Activated T-cell treated with anti-CD3 and anti-CD28 coated beads, Interleukin-2, amount 50 U/mL, for 24 hours (primary cell): Measurements from ENCODE around the gene C1orf53.
"Not testable (repeated sequence)": the region's sequence is repeated elsewhere in the genome, so short reads cannot be mapped to it uniquely, and the experiment has no call there.

Experiments
- DNase-seq: peaks from one replicate; pipeline ENCODE4 v3.0.0-alpha.2; 2020
- H3K27ac Mint-ChIP-seq: 2 replicates; pipeline ENCODE4 v1.8.0; 2020; ENCODE audit warnings: mild to moderate bottlenecking, mixed read lengths
- H3K27me3 Mint-ChIP-seq: 2 replicates; pipeline ENCODE4 v1.8.0; 2020; ENCODE audit warnings: mixed read lengths
- H3K36me3 Mint-ChIP-seq: 2 replicates; pipeline ENCODE4 v1.8.0; 2020; ENCODE audit warnings: low read depth, mixed read lengths
- H3K4me1 Mint-ChIP-seq: 2 replicates; pipeline ENCODE4 v1.8.0; 2020; ENCODE audit warnings: low read depth, mixed read lengths
- H3K4me3 Mint-ChIP-seq: 2 replicates; pipeline ENCODE4 v1.8.0; 2020; ENCODE audit warnings: mild to moderate bottlenecking, moderate library complexity, mixed read lengths
- H3K9me3 Mint-ChIP-seq: 2 replicates; pipeline ENCODE4 v1.8.0; 2020; ENCODE audit warnings: mixed read lengths

The C1orf53 gene

DNA sequence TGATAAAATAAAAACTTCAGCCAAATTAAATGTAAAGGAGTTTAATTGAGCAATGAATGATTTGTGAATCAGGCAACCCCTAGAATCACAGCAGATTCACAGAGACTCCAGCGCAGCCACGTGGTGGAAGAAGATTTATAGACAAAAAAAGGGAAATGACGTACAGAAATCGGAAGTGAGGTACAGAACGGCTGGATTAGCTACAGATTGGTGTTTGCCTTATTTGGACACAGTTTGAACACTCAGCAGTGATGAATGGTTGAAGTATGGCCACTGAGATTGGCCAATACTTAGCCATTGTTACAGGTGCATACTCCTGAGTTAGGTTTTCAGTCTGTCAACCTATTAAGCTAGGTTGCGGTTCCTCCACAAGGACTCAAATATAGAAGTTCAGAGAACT lies 51.0 kb downstream of the C1orf53 start:
- peaks cover 29% of the 10 kb centered on the region for H3K4me1 Mint-ChIP-seq
- not testable (repeated sequence) for H3K4me3 Mint-ChIP-seq, DNase-seq, H3K36me3 Mint-ChIP-seq, H3K9me3 Mint-ChIP-seq, H3K27ac Mint-ChIP-seq, H3K27me3 Mint-ChIP-seq

DNA sequence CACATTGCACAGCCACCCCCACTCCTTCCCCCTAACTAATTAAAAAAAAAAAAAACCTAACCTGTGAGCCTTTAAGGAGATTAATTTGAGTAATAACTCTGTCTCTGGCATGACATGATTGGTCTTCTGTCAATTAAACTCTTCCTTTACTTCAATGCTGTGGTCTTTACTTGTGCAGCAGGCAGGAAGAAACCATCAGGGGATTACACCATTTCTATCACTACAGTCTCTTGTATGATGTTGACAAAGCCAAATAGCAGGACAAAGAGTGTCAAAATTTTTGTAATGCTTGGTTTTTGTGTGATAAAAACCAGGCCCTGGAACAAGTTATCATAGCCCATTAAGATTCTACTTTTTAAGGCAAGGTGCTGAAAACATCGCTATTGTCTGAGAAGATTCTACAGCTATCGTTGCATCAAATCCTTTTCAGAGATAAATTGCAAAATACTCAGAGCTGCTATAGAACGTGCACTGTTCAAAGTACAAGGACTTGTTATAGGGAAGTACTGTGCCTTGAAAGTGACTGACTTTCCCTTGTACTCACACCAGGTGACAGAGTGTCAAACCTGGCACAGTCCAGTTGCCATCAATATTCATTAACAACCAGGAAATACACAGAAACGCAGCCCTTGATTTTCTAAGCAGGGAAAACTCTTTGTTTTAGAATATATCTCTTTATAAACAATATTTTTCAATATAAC lies 52.4 kb downstream of the C1orf53 start:
- Mint-ChIP-seq H3K27ac (no peak overlapping the region), H3K4me1 (peaks cover 15% of the 10 kb centered on the region), H3K4me3 (no peak overlapping the region), H3K27me3 (no peaks in the 10 kb centered on the region), H3K9me3 (peaks cover 1% of the 10 kb centered on the region), H3K36me3 (peaks cover under 1% of the 10 kb centered on the region)
- no peak for DNase-seq

DNA sequence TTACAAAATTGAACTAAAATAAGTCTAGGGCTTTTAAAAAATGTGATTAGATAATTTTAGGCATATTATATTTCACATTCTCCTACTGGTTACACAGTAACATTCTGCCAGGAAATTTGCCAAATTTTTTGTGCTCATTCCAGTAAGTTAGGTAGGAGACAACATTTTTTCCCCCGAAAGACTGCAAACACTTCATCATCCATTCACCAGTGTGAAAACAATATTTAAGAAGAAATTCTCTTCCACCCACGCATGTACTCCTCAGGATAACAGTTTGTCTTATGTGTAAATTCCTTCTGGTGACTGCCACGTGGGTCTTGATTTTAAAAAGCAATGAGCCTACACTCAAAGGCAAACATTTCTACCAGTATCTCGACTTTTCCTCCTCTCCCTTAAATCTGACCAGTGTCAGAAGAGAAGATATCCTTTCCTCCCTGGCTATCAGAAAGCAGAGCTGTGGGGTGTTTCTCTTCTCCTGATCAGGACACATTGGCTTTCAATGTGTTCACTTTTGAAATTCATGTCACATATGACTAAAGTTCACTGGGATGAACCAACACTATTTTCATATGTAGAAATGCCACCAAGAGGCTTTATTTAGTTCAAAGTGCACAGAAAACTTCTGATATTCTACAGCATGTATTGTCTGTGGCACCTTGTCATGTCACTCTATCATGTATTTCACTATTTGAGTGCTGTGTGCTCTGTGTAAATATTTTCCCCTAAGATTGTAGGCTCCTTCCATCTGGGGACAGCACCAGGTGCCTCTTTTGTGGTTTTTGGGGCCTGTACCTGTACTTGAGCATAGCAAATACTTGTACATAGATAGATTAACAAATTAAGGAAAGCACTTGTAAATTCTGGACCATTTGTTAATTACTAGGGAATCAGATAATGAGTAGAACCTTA lies 53.3 kb downstream of the C1orf53 start:
- no peaks in the 10 kb centered on the region for H3K36me3 Mint-ChIP-seq
- no peaks in the 10 kb centered on the region for H3K9me3 Mint-ChIP-seq
- no peaks in the 10 kb centered on the region for H3K27me3 Mint-ChIP-seq
- no peak overlapping the region for H3K27ac Mint-ChIP-seq
- no peak overlapping the region for H3K4me3 Mint-ChIP-seq
- DNase-seq: no peak
- H3K4me1 Mint-ChIP-seq: peaks cover 11% of the 10 kb centered on the region
